DMS79 (cell line): ENCODE measurements around the gene MTO1.
"Not testable (repeated sequence)": the region's sequence is repeated elsewhere in the genome, so short reads cannot be mapped to it uniquely, and the experiment has no call there.

ENCODE experiments used
- DNase-seq: peaks from one replicate; lab custom pipeline; 2025; lab: John Stamatoyannopoulos, UW

MTO1 gene

GRCh38 chr6:73503027-73503772 lies 41.7 kb downstream of the MTO1 start:
- no peak for DNase-seq

DNA sequence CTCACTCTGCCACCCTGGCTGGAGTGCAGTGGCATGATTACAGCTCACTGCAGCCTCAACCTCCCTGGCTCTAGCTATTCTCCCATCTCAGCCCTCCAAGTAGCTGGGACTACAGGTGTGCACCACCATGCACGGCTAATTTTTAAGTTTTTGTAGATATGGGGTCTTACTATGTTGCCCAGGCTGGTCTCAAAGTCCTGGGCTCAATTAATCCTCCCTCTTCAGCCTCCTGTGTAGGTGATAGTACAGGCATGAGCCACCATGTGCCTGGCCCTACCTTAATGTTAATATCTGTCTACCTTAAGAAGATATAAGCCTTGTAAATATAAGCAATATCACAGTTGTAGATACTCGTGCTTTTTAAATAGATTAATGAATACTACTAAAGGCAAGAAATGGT lies 42.6 kb downstream of the MTO1 start:
- DNase-seq: no peak

GRCh38 chr6:73505142-73505541 lies 43.6 kb downstream of the MTO1 start:
- no peak for DNase-seq

GRCh38 chr6:73505705-73506104 lies 44.2 kb downstream of the MTO1 start:
- DNase-seq: not testable (repeated sequence)

DNA sequence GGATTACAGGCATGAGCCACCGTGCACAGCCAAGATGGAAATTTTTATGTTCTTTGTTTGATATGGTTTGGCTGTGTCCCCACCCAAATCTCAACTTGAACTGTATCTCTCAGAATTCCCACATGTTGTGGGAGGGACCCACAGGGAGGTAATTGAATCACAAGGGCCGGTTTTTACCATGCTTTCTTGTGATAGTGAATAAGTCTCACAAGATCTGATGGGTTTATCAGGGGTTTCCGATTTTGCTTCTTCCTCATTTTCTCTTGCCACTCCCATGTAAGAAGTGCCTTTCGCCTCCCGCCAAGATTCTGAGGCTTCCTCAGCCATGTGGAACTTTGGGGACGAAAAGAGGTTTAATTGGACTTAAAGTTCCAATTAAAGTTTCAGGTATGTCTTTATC lies 44.7 kb downstream of the MTO1 start:
- DNase-seq: no peak

DNA sequence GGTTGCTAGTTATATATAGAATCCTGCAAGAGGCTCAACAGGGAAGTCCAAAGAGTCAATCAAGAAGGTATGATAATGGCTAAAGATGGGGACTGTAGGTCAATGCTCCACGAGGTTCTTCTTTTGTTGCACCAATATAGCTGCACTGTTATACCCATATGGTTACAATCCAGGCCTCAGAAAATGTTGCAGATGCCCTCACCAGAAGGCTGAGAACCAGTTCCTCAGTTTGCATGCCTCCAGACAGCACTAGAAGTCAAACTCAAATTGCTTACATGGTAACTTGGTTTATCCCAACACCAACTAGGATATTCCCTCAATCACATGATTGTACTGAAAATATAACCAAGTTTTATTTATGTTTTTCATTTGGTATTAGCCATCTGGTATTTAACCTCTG lies 47.2 kb downstream of the MTO1 start:
- no peak for DNase-seq

GRCh38 chr6:73509851-73510250 lies 48.3 kb downstream of the MTO1 start:
- no peak for DNase-seq

GRCh38 chr6:73511796-73512195 lies 50.3 kb downstream of the MTO1 start:
- DNase-seq: no peak

- DNase-seq: no peak
Measured at GRCh38 chr6:73513496-73513854, 51.9 kb downstream of the MTO1 start.

DNA sequence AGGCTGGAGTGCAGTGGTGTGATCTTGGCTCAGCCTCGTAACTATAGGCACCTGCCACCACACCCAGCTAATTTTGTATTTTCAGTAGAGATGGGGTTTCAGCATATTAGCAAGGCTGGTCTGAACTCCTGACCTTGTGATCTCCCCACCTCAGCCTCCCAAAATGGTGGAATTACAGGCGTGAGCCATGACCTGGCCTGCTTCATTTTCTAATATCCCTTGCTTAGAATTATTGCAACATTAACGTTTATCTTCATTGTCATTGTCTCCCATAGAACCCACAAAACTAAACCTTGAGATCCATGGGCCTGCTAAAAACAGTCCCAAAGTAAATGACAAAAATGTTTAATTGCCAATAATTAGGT lies 53.2 kb downstream of the MTO1 start:
- DNase-seq: no peak

GRCh38 chr6:73515204-73515655 lies 53.7 kb downstream of the MTO1 start:
- DNase-seq: no peak

DNA sequence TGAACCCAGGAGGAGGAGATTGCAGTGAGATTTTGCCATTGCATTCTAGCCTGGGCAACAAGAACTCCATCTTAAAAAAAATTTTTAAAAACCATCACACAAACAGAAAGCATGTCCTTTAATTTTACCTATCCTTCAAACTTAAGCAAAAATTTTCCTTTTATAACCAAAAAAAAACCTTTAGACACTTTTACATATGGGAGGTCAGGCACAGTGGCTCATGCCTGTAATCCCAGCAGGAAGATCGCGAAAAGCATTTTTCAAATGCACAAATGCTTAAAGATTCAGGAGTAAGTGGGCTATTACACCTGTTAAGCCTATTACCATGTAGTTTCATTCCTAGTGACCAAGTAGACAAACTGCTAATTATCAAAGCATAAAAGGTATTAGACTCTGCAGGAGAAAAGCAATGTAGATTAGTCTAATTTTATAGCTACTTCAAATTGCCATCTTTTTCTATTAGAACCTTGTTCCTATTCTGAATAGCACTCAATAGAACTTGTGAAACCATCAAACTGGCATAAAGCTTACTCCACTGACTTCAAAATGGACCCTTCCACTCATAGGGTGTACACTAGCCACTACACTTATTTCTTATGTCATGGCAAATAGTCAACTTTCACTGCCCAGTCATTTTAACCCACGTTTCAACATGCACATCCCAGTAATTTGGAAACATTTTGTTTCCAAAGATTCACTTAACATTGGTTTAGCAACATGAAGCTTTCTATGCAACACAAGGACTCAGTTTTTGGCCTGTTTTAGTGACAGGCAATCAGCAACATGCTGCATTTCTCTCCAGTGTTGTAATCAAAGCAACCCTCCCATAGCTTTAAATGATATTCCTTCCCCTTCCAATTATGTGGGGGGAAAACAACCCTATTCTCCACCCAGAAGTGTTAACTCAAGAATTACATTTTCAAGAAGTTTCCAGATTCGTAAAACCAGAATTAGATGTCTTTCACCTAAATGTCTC lies 55.3 kb downstream of the MTO1 start:
- no peak for DNase-seq

DNA sequence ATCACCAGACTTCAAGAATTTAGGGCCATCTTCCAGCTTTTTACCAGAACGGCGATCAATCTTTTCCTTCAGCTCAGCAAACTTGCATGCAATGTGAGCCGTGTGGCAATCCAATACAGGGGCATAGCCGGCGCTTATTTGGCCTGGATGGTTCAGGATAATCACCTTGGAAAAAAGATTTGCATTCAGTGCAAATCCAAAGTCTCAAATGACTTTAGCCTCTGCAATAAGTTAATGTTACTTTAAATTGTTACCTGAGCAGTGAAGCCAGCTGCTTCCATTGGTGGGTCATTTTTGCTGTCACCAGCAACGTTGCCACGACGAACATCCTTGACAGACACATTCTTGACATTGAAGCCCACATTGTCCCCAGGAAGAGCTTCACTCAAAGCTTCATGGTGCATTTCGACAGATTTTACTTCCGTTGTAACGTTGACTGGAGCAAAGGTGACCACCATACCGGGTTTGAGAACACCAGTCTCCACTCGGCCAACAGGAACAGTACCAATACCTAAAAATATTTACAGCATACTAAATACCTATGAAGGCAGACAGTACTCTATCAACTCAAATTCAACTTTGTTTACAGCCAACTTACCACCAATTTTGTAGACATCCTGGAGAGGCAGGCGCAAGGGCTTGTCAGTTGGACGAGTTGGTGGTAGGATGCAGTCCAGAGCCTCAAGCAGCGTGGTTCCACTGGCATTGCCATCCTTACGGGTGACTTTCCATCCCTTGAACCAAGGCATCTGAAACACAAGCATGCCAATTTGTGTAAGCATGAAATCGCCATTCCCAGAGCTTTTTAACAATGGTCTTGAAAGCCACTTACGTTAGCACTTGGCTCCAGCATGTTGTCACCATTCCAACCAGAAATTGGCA lies 56.8 kb downstream of the MTO1 start:
- not testable (repeated sequence) for DNase-seq

- not testable (repeated sequence) for DNase-seq
Measured at GRCh38 chr6:73518982-73519881, 57.7 kb downstream of the MTO1 start.

DNA sequence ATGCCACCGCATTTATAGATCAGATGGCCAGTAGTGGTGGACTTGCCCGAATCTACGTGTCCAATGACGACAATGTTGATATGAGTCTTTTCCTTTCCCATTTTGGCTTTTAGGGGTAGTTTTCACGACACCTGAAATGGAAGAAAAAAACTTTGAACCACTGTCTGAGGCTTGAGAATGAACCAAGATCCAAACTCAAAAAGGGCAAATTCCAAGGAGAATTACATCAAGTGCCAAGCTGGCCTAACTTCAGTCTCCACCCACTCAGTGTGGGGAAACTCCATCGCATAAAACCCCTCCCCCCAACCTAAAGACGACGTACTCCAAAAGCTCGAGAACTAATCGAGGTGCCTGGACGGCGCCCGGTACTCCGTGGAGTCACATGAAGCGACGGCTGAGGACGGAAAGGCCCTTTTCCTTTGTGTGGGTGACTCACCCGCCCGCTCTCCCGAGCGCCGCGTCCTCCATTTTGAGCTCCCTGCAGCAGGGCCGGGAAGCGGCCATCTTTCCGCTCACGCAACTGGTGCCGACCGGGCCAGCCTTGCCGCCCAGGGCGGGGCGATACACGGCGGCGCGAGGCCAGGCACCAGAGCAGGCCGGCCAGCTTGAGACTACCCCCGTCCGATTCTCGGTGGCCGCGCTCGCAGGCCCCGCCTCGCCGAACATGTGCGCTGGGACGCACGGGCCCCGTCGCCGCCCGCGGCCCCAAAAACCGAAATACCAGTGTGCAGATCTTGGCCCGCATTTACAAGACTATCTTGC lies 58.6 kb downstream of the MTO1 start:
- peak; percentile 35 for DNase-seq

DNA sequence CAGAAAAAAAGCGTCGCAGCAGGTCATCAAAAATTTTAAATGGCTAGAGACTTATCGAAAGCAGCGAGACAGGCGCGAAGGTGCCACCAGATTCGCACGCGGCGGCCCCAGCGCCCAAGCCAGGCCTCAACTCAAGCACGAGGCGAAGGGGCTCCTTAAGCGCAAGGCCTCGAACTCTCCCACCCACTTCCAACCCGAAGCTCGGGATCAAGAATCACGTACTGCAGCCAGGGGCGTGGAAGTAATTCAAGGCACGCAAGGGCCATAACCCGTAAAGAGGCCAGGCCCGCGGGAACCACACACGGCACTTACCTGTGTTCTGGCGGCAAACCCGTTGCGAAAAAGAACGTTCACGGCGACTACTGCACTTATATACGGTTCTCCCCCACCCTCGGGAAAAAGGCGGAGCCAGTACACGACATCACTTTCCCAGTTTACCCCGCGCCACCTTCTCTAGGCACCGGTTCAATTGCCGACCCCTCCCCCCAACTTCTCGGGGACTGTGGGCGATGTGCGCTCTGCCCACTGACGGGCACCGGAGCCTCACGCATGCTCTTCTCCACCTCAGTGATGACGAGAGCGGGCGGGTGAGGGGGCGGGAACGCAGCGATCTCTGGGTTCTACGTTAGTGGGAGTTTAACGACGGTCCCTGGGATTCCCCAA lies 59.3 kb downstream of the MTO1 start, which contains the start of gene EEF1A1:
Gene EEF1A1 (minus strand): TSS at position 345 of the 663 bp plus-strand sequence. CDS start 1,006 bp downstream, outside the sequence.
- DNase-seq: peak; percentile 98

- no peak for DNase-seq
Measured at GRCh38 chr6:73521351-73521985, 59.9 kb downstream of the MTO1 start.

DNA sequence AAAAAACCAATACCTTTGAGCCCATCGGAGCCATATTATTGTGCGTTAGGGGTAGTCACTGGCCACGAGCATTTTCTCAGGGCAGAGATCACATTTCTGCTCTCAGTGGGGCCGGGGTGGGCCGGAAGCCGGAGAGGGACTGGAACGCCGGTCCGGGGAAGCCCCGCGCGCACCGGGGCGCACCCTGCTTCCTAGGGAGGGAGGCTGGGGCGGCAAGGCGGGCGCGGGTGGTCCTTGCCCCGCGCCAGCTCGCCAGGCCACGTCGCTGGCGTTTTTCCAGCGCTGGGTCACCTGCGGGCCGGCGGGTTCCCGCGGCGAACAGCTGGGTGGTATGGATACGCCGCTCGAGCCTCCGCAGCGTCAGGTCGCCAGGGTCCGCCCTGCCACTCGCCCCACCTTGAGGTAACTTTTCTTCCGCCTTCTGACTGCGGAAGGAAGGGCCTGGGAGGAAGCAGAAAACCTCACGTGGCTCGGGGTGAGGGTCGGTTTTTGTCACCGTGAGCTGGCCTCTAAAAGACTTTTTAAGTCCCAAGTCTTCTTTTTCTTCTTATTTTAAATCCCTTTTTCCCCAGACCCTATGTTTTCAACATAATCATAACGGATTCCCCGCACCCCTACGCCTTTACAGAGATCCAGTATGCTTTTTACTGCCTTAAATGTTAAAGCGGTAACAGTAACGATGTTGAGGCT lies 62.0 kb downstream of the MTO1 start:
- peak; percentile 76 for DNase-seq
